ENCODE measurements around the gene RNF212.

The RNF212 gene

DNA sequence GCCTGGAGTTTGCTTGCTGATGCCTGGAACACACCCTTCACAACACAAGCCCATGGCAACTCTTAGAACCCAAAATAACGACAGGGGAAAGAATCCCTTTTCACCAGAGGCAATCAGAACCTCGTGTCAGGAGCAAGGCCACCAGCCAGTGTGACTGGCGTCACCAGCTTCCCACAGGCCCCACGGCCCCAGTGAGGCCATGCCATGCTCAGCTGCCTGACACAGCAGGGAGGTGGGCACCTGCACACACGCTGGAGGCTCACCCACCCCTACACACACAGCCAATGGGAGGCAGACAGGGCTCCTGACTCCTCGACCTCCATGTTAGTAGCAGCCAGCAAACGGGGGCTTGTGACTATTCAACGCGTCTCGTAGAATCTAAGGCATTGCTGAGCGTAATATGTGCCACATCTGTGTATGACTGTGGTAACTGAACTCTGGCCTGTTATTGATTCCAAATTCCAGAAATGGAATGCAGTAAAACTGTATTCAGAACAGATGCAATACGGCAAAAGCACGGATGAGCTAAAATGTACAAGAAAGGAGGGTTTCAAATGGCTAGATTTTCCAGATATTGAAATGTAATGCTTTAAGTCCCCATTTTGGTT, 28.5 kb downstream of the RNF212 start:
- no peak overlapping the region for H3K4me3 ChIP-seq (ENCODE audit: low read depth, low read length)
- TF ChIP-seq, protein P1, sequence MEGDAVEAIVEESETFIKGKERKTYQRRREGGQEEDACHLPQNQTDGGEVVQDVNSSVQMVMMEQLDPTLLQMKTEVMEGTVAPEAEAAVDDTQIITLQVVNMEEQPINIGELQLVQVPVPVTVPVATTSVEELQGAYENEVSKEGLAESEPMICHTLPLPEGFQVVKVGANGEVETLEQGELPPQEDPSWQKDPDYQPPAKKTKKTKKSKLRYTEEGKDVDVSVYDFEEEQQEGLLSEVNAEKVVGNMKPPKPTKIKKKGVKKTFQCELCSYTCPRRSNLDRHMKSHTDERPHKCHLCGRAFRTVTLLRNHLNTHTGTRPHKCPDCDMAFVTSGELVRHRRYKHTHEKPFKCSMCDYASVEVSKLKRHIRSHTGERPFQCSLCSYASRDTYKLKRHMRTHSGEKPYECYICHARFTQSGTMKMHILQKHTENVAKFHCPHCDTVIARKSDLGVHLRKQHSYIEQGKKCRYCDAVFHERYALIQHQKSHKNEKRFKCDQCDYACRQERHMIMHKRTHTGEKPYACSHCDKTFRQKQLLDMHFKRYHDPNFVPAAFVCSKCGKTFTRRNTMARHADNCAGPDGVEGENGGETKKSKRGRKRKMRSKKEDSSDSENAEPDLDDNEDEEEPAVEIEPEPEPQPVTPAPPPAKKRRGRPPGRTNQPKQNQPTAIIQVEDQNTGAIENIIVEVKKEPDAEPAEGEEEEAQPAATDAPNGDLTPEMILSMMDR (IDR thresholded peaks at IDR 0.05; ENCODE audit: low read depth, low read length, missing control alignments): no peak
- no peak for DNase-seq (ENCODE audit: low read depth)

DNA sequence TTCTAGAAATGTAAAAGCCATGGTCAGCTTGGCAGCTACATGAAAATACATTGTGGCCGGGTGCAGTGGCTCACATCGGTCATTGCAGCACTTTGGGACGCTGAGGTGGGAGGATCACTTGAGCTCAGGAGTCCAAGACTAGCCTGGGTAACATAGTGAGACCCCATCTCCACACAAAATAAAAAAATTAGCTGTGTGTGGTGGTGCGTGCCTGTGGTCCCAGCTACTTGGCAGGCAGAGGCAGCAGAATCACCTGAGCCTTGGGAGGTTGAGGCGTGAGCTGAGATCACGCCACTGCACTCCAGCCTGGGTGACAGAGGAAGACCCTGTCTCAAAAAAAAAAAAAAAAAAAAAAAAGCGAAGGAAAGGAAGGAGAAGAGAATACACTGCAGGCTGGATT, 29.0 kb downstream of the RNF212 start:
- TF ChIP-seq, protein P1 (IDR thresholded peaks at IDR 0.05; ENCODE audit: low read depth, low read length, missing control alignments): no peak
- no peak for DNase-seq (ENCODE audit: low read depth)
- H3K4me3 ChIP-seq (ENCODE audit: low read depth, low read length): no peak overlapping the region

DNA sequence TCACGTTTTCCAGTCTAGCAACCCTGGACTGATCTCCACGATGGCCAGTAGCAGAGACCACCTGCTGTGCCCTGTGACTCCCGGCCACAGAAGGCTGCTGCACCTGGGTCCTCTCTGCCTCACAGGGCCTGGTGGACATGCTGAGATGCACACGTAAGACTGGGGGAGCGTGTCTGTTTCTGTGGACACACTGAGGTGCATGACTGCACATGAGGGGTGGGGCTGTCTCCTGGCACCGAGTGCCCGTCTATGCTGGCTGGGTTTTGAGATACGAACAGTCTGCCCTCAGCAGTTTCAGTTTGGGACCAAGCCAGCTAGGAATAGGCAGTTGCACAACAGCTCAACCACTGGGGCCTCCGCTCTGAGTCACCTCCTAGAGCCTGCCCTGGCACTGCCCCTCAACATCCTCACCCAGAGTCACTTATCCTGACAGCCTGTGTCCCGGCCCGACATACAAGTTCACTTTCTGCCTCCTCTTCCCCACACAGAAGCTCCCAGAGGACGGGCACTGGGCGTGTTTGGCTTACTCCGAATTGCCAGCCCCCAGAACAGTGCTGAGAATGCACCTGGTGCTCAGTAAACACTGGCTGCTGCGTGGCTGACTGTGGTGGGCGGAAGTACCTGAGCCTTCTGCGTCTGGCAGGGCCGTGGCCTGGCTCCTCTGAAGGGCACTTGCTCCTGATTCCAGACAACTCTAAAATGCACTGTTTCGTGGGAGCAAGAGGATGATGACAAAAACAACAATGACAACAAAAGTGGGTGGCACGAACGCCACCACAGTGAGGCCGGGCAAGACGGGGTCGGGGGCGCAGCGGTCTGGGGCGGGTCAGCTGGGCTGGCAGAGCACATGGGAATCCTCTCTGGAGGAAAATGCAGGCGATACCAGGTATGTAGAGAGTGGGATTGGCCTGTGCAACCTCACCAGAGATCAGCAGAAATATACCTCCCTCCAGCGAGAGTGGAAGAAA, 30.9 kb downstream of the RNF212 start:
- TF ChIP-seq, protein P1 (IDR thresholded peaks at IDR 0.05; ENCODE audit: low read depth, low read length, missing control alignments): no peak
- DNase-seq (ENCODE audit: low read depth): no peak

DNA sequence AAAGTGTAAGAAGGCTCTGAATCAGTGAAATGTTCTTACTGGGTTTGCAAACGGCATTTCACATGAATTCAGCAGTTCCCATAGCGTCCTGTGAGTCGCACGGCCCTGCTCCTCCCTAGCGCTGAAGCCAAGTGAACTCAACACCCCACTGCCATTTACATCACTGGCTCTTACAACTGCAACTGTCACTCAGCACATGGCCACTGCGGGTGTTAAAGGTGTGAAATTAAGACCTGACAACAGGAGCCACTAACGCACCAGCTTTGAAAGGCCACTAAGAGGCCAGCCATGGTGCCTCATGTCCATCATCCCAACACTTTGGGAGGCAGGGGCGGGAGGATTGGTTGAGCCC, 31.7 kb downstream of the RNF212 start:
- TF ChIP-seq, protein P1 (IDR thresholded peaks at IDR 0.05; ENCODE audit: low read depth, low read length, missing control alignments): no peak
- no peak for DNase-seq (ENCODE audit: low read depth)
- no peak overlapping the region for H3K4me3 ChIP-seq (ENCODE audit: low read depth, low read length)

More for the DNA sequence above, 30.9 kb downstream of the RNF212 start:
- no peak overlapping the region for H3K4me3 ChIP-seq (ENCODE audit: low read depth, low read length)

DNA sequence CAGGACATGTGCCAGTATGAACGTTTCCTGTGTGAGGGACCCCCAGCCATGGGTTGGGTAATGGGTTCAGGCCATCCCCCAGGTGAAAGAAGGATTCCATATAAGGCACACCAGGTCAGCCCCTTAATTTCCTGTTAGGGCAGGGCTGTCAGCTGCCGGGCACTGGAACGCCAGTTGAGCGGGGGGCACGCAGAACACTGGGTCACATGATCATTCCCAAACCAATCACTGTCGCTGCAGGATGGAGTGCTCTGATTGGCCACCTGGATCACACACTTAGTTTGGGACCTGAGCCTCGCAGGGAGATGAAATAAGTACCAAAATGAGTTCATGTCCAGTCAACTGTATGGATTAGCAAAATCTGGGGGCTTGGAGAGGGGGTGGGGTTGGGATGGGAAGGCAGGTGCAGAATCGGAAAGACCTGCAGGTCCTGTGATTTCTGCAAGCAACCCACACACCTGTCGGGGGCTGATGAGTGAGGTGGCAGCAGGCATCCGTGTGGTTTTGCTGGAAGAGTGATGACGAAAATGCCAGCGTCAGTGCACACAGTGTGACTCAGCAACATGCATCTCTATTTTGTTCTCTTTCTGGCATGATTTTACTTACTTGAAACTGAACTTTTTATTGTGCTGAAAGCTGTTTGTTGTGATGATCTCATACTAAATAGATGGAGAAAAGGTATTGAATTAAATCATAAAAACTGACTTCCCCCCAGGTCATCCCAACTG, 32.2 kb downstream of the RNF212 start:
- no peak overlapping the region for H3K4me3 ChIP-seq (ENCODE audit: low read depth, low read length)
- TF ChIP-seq, protein P1 (IDR thresholded peaks at IDR 0.05; ENCODE audit: low read depth, low read length, missing control alignments): no peak
- no peak for DNase-seq (ENCODE audit: low read depth)

DNA sequence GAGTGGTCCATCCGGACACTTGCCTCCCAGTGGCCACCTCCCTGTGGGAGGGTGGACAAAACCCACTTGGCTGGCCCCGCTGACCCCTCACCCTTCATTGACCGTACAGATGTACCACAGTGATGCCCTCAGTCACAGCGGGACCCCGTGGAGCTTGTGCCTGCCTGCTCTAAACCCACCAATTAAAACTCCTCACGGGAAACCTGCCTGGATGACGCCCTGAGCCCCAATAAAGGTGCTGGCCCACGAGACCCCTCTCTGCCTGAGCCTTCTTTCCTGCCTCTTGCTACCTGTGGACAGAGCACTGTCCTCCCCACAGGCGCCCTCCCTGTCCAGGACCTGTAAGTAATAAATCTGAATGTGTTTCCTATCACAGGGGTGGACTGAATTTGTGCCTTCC, 32.9 kb downstream of the RNF212 start:
- TF ChIP-seq, protein P1 (IDR thresholded peaks at IDR 0.05; ENCODE audit: low read depth, low read length, missing control alignments): no peak
- DNase-seq (ENCODE audit: low read depth): no peak
- H3K4me3 ChIP-seq (ENCODE audit: low read depth, low read length): no peak overlapping the region
